Neural progenitor cell (in vitro differentiated cells): ENCODE measurements around the gene CACNA1E. TPM values are rescaled to one million over a fixed set of nuclear protein-coding genes. Genes with fewer than 3 reads are reported as not detected.

Experiments
- DNase-seq: peaks from one replicate; pipeline ENCODE4 v3.0.0-alpha.2; 2016; ENCODE audit warnings: low spot score
- H2AFZ ChIP-seq: fragments of 200-600 bp; sonication (generic); replicated peaks from 2 replicates; pipeline ENCODE4 v1.6.1; 2016; ENCODE audit warnings: antibody characterized with exemption
- H3F3A ChIP-seq: fragments of 200-600 bp; sonication (generic); 2 replicates; pipeline ENCODE4 v1.6.1; 2016; ENCODE audit warnings: antibody characterized with exemption, low read depth
- H3K27ac ChIP-seq: fragments of 200-600 bp; sonication (generic); 2 replicates; pipeline ENCODE4 v1.5.1; 2016; ENCODE audit warnings: mild to moderate bottlenecking
- H3K27me3 ChIP-seq: fragments of 200-600 bp; sonication (generic); 2 replicates; pipeline ENCODE4 v1.6.1; 2016; ENCODE audit warnings: mild to moderate bottlenecking, moderate library complexity
- H3K36me3 ChIP-seq: fragments of 200-600 bp; sonication (generic); 2 replicates; pipeline ENCODE4 v1.5.1; 2016
- H3K4me1 ChIP-seq: fragments of 200-600 bp; sonication (generic); 2 replicates; pipeline ENCODE4 v1.6.1; 2016; ENCODE audit warnings: mixed run types
- H3K4me2 ChIP-seq: fragments of 200-600 bp; sonication (generic); 2 replicates; pipeline ENCODE4 v1.6.1; 2016
- H3K4me3 ChIP-seq: fragments of 200-600 bp; sonication (generic); 2 replicates; pipeline ENCODE4 v1.5.1; 2016
- H3K79me2 ChIP-seq: fragments of 200-600 bp; sonication (generic); 2 replicates; pipeline ENCODE4 v1.6.1; 2016; ENCODE audit warnings: low read depth
- H3K9ac ChIP-seq: fragments of 200-600 bp; sonication (generic); 2 replicates; pipeline ENCODE4 v1.6.1; 2016
- H3K9me3 ChIP-seq: fragments of 200-600 bp; sonication (generic); 2 replicates; pipeline ENCODE4 v1.5.1; 2016; ENCODE audit warnings: low read depth
- H4K20me1 ChIP-seq: fragments of 200-600 bp; sonication (generic); 2 replicates; pipeline ENCODE4 v1.6.1; 2016; ENCODE audit warnings: low read depth
- H3K27ac Mint-ChIP-seq: 3 replicates; pipeline ENCODE4 v1.8.0; 2021; ENCODE audit warnings: mixed read lengths
- H3K27me3 Mint-ChIP-seq: 2 replicates; pipeline ENCODE4 v1.8.0; 2022; ENCODE audit warnings: low read depth, mild to moderate bottlenecking, inconsistent platforms, moderate library complexity, mixed read lengths; ENCODE audit not compliant: insufficient read depth
- H3K36me3 Mint-ChIP-seq: 3 replicates; pipeline ENCODE4 v1.8.0; 2021; ENCODE audit warnings: mixed read lengths
- H3K4me1 Mint-ChIP-seq: 3 replicates; pipeline ENCODE4 v1.8.0; 2021; ENCODE audit warnings: mixed read lengths
- H3K4me3 Mint-ChIP-seq: 3 replicates; pipeline ENCODE4 v1.8.0; 2021; ENCODE audit warnings: mild to moderate bottlenecking, moderate library complexity, mixed read lengths
- H3K9me3 Mint-ChIP-seq: 3 replicates; pipeline ENCODE4 v1.8.0; 2020; ENCODE audit warnings: mixed read lengths
- EZH2 ChIP-seq: fragments of 200-600 bp; sonication (generic); IDR thresholded peaks from 2 replicates; pipeline ENCODE4 v1.6.1; 2017; ENCODE audit warnings: antibody characterized with exemption, mild to moderate bottlenecking, moderate library complexity
- EZH2phosphoT487 ChIP-seq: fragments of 200-600 bp; sonication (generic); IDR thresholded peaks from 2 replicates; pipeline ENCODE4 v1.6.1; 2017; ENCODE audit warnings: antibody characterized with exemption
- total RNA-seq: library from RNA; depleted of rRNA; stranded (reverse); fragments of >200 nt; gene quantifications from 2 replicates; pipeline ENCODE4 v1.2.3, GENCODE V29; 2015; ENCODE audit warnings: low replicate concordance
- TF ChIP-seq, protein P1 (sequence below): fragments of 200-600 bp; sonication (generic); IDR thresholded peaks from 2 replicates; pipeline ENCODE4 v1.5.1; 2017; ENCODE audit warnings: antibody characterized with exemption, mild to moderate bottlenecking

CACNA1E gene
- total RNA-seq, 1 donor from 2014 or later = 2.1 TPM

GRCh38 chr1:181486098-181486420 lies 2.7 kb downstream of the CACNA1E start:
- peak overlapping the region; percentile 93 for H2AFZ ChIP-seq

DNA sequence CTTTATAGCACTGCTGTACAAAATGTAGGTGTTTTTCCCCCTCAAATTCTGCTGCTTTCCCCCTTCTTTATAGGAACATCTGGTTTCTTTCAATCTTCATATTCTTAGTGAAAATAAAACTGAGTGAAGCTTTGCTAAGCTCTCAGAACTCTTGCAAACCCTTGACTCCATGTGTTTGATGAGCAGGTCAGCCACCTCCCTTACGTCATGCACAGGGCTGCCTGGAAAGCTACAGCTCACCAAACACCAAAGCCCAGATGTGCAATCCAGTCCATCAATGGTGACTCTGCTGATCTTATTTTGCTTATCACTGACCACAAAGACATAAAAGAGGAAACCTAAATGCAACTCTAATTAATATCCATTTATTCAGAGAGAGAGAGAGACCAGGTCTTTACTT lies 5.5 kb downstream of the CACNA1E start:
- Histone ChIP-seq H3K9ac (no peak overlapping the region), H2AFZ (no peak overlapping the region), H3K4me3 (no peak overlapping the region), H3K27me3 (peaks cover 59% of the 10 kb centered on the region), H3K4me2 (no peak overlapping the region), H4K20me1 (peaks cover 7% of the 10 kb centered on the region), H3K4me1 (peaks cover 14% of the 10 kb centered on the region), H3K9me3 (no peaks in the 10 kb centered on the region), H3K79me2 (no peaks in the 10 kb centered on the region), H3K36me3 (no peaks in the 10 kb centered on the region), H3K27ac (no peak overlapping the region), H3F3A (peaks cover 20% of the 10 kb centered on the region)
- Mint-ChIP-seq H3K36me3 (no peaks in the 10 kb centered on the region), H3K4me1 (peaks cover 20% of the 10 kb centered on the region), H3K27me3 (peaks cover 41% of the 10 kb centered on the region), H3K9me3 (peaks cover 2% of the 10 kb centered on the region), H3K27ac (no peak overlapping the region), H3K4me3 (no peak overlapping the region)
- no peak for DNase-seq
- TF ChIP-seq EZH2 (no peak), EZH2phosphoT487 (no peak)
- TF ChIP-seq, protein P1, sequence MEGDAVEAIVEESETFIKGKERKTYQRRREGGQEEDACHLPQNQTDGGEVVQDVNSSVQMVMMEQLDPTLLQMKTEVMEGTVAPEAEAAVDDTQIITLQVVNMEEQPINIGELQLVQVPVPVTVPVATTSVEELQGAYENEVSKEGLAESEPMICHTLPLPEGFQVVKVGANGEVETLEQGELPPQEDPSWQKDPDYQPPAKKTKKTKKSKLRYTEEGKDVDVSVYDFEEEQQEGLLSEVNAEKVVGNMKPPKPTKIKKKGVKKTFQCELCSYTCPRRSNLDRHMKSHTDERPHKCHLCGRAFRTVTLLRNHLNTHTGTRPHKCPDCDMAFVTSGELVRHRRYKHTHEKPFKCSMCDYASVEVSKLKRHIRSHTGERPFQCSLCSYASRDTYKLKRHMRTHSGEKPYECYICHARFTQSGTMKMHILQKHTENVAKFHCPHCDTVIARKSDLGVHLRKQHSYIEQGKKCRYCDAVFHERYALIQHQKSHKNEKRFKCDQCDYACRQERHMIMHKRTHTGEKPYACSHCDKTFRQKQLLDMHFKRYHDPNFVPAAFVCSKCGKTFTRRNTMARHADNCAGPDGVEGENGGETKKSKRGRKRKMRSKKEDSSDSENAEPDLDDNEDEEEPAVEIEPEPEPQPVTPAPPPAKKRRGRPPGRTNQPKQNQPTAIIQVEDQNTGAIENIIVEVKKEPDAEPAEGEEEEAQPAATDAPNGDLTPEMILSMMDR = no peak

More at GRCh38 chr1:181486098-181486420, 2.7 kb downstream of the CACNA1E start:
- Mint-ChIP-seq H3K27me3 (peaks cover 55% of the 10 kb centered on the region), H3K36me3 (no peaks in the 10 kb centered on the region), H3K27ac (no peak overlapping the region), H3K4me1 (peaks cover 30% of the 10 kb centered on the region), H3K4me3 (peak overlapping the region; percentile 77), H3K9me3 (peaks cover 2% of the 10 kb centered on the region)
- H3K27ac ChIP-seq = no peak overlapping the region
- TF ChIP-seq, protein P1 = peak; percentile 38
- TF ChIP-seq EZH2 = no peak
- peak overlapping the region; percentile 54 for H3K4me3 ChIP-seq
- H3K9ac ChIP-seq = no peak overlapping the region
- peak overlapping the region; percentile 93 for H3K4me2 ChIP-seq
- H3K36me3 ChIP-seq = no peaks in the 10 kb centered on the region
- H3F3A ChIP-seq = peaks cover 20% of the 10 kb centered on the region
- H4K20me1 ChIP-seq = peaks cover 7% of the 10 kb centered on the region
- no peaks in the 10 kb centered on the region for H3K79me2 ChIP-seq
- no peak for DNase-seq
- peaks cover 87% of the 10 kb centered on the region for H3K27me3 ChIP-seq
- peaks cover 22% of the 10 kb centered on the region for H3K4me1 ChIP-seq
- no peaks in the 10 kb centered on the region for H3K9me3 ChIP-seq

- Histone ChIP-seq H3K4me3 (no peak overlapping the region), H4K20me1 (peaks cover 3% of the 10 kb centered on the region), H3F3A (peaks cover 12% of the 10 kb centered on the region), H3K9me3 (no peaks in the 10 kb centered on the region), H3K27ac (no peak overlapping the region), H3K36me3 (no peaks in the 10 kb centered on the region), H3K9ac (no peak overlapping the region), H3K4me1 (peaks cover 11% of the 10 kb centered on the region), H3K79me2 (no peaks in the 10 kb centered on the region), H2AFZ (no peak overlapping the region), H3K4me2 (no peak overlapping the region), H3K27me3 (peaks cover 45% of the 10 kb centered on the region)
- H3K36me3 Mint-ChIP-seq = no peaks in the 10 kb centered on the region
- no peak for DNase-seq
- H3K27me3 Mint-ChIP-seq = peaks cover 27% of the 10 kb centered on the region
- H3K27ac Mint-ChIP-seq = no peak overlapping the region
- H3K4me1 Mint-ChIP-seq = peaks cover 13% of the 10 kb centered on the region
- no peak overlapping the region for H3K4me3 Mint-ChIP-seq
- H3K9me3 Mint-ChIP-seq = peaks cover 2% of the 10 kb centered on the region
- TF ChIP-seq, protein P1 = no peak
- TF ChIP-seq EZH2 (no peak), EZH2phosphoT487 (no peak)
These were observed 7.0 kb downstream of the CACNA1E start for GRCh38 chr1:181490276-181490675.
